Measurements from ENCODE around the gene MSTN.

The MSTN gene

DNA sequence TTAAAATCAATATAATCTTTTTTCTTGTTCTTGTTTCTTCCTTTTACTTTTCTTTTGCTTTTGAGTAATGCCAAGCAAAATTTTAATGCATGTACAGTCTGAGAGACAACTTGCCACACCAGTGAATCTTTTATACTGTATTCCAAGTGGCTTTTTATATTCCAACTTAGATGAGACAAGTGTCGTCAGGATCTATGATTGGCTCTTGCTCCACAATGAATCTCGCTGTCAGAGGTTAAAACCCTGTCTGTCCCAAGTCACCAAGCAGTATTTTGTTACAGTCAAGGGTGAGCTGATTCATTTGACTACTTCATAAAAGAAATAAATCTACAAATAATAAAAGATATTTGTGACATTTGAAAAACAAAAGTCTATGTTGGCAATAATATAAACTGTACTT, at the start of gene MSTN:
Gene MSTN (minus strand): TSS at position 129 of the 400 bp plus-strand sequence. CDS start 133 bp downstream, outside the sequence.
- no peak for DNase-seq

DNA sequence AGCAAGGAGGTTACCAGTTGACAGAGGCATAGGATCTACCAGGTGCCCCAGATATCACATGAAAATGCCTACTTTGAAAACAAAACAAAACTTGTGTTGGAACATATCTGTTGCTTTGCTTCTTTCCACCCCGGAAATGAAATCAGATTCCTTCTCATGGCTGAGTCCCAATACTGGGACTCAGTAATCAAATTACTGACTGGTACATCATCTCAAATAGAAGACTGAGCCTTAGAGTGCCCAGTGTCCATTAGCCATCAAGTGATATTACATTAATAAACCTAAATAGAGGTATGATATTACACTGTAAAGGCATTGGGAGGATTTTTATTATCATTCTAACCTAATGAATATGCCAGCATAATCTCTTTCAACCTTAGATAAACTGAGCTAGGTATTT, 48.6 kb upstream of the MSTN start:
- DNase-seq, result no peak

DNA sequence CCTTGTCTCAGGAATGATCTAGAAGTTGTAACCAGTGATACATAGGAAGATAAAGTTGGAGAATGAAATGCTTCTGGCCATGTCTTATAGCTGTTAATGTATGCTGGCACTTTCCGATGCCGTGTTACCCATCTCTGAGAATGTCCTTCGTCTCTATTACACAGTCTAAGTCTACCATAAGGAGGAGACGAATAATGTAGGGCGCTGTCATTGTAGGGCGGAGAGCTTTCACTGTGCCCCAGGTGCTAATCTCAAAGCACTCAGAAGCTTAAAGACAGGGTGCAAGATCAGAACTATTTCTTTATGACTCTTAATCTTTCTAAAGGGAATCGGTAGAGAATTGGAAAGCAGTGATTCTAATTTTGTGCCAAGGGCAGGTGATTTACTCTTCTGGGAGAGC, 48.2 kb upstream of the MSTN start:
- DNase-seq, result no peak

DNA sequence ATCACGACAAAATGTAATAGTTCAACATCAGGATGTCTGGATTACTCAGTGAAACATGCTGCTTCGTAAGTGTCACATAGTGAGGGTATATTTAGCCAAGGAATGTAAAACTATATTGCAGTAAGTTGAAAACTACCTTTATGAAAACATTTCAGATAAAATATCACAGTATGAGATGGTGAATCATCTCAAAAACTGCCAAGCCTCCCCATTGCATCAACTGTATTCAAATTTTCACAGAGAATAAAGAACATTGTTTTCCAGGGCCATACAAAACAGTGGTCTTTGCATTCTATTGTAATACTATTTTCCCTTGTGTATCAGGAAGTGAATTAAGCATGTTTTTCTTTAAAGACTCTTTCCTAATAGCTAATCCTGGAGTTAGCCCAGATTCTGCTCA, 47.6 kb upstream of the MSTN start:
- no peak for DNase-seq

DNA sequence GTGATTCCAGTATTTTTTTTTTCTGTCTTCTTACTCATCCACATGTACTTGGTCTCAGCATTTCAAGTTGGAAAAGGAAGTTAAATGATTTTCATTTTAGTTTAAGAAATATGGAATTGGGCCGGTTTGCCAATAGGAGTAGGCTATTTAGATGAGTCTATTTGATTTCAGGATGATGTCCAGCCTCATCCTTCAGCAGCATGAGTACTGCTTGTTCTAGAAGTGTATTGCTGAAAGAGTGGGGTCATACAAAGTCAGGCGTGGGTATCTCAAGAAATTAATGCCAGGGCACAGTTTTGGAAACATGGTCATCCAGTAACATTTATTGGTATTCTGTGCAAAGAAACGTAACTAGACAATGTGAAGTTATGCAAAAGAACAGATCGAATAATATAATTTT, 44.9 kb upstream of the MSTN start:
- DNase-seq, result no peak

DNA sequence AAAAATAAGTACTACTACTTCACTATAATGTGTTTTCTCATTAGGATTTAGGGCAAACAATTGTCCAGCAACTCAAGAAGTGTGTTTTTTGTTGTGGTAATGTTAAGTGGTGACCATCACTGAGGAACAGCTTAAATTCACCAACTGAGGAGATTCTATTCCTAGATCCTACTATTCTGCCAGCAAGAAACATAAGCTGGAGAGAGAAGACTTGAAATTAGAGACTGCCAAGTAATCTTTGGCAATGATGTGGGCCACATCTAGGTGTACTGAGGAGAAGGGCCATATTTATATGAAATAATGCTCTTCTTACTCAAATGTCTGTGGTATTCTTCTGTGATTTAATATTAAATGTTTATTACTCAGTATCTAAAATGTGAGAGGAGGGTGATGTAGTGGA, 44.3 kb upstream of the MSTN start:
- no peak for DNase-seq

DNA sequence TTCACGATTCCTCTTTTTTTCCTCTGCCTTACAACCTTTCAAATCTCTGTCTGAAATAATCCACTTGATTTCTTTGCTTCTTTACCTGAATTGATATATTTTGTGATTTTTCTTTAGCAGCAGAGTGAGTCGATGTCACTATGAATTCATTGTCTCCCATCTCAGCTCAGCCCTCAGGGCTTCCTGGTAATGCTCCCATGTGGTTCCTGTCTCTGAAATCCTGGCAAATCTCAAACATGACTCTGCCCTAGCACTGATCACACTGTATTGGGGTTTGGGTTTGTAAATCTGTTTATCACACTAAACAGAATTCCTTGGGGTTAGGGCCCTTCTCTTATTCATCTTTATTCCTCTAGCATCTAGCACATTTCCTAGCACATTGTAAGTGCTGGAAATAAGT, 43.0 kb upstream of the MSTN start:
- no peak for DNase-seq

DNA sequence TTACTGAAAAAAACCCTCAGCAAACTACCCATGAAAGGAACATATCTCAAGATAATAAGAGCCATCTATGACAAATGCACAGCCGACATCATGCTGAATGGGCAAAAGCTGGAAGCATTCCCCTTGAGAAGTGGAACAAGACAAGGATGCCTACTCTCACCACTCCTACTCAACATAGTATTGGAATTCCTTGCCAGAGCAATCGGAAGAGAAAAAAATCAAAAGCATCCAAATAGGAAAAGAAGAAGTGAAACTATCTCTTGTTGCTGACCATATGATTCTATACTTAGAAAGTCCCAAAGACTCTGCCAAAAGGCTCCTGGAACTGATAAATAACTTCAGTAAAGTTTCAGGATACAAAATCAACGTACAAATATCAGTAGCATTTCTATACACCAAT, 40.6 kb upstream of the MSTN start:
- DNase-seq, result no peak

DNA sequence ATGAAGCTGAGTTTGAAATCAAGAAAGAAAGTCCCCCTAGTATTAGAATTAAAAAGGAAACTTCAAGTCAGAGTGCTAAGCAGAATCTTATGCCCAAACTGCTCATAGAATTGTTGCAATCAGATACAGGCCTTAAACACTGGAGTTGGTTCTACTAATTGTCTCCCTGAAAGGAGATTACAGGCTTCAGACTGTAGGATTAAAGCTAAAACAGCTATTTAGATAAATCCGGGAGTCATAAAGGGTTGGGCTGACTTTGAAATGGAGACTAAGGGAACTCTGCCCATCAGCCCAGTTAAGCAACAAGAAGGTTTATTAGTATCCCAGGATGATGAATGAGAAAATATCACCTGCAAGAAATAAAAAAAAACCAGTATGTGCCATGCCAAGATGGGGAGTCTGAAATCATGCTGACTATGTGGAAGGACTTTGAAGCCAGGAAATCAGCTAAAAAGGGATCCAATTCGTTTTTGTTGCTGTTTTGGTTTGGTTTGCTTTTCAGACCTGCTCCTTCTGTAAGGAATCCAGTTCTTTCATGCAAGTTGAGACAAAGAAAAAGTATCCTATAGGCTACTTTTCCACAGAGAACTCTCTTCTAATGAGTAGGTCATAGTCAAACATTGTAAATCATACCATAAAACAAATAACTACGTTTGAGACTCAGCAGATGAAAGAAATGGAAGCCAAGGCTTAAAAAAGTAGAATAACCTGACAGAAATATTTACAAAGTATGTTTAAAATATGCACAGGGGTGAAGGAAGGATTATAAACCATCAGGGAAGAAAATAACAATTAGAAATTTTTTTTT, 37.6 kb upstream of the MSTN start:
- DNase-seq, result no peak

DNA sequence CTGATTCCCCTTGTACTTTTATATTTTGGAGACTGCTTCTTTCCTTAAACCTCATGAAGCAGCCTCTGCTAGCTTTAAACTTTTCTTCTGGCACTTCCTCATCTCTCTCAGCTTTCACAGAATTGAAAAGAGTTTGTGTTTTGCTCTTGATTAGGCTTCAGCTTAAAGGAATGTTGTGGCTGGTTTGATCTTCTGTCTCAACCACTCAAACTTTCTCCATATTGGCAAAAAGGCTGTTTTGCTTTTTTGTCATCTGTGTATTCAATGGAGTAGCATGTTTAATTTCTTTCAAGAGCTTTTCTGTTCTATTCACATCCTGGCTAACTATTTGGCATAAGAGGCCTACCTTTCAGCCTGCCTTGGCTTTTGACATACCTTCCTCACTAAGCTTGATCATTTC, 36.3 kb upstream of the MSTN start:
- no peak for DNase-seq

DNA sequence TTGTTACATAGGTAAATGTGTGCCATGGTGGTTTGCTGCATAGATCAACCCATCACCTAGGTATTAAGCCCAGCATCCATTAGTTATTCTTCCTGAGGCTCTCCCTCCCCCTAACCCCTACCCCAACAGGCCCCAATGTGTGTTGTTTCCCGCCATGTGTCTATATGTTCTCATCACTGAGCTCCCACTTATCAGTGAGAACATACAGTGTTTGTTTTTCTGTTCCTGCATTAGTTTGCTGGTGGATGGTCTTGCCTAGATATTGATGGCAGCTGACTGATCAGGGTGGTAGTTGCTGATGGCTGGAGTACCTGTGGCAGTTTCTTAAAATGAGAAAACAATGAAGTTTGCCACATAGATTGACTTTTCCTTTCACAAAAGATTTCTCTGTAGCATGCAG, 34.6 kb upstream of the MSTN start:
- no peak for DNase-seq

DNA sequence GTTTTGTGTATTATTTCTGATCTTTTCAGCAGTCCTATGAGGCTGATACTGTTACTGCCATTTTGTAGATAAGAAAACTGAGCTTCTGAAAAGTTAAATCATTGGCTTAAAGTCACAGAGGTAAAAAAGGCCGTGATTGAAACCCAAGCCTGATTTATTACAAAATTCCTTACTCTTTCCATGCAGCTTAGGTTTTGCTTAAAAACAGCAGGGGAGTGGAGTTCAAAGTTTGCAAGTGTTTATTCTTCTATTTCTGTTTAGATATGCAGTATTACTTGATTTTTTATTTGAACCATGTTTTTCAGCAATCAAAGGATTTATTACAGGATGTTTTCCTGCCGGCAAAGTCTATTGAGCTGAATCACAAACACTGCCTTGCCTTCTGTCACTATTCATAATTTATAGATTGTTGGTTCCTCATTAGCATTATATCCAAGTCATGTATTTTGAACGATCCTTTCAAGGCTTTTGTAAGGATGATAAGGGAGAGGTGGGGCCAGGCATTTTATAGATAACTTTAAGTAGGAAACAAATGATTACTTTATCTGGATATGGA, 31.9 kb upstream of the MSTN start:
- no peak for DNase-seq

DNA sequence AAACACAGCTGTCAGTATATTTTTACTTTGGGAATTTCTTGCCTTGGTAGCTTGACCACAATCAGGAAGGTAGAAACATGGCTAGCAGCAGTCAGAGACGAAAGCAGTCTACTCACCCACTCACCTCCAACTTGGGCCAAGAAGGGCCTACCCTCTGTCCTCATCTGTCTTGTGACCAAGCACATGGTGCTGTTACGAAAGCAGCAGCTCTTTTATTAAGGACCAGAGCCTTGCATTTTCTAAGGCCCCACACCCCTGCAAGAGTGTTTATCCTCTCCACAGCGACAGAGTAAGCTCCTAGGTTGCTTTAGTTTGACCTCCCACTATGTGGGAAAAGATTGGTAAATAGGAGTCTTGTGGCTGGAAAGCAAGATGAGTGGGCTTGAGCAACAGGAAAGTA, 31.3 kb upstream of the MSTN start:
- no peak for DNase-seq

DNA sequence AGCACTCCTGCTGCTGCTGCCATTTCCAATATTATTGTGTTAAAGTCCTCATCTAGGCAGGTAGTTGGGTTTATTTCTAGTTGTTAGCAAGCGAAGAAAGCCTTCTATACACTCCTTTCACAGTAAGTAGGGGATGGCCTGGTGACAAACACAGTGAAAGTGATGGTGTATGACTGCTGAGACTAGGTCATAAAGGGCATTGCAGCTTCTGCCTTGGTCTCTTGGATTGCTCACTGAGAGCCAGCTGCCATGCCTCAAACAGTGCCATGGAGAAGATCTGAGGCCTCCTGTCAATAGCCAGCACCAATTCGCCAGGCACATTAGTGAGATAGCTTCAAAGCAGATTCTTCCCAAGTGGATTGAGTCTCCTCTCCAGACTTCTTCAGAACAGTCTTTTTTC, 27.6 kb upstream of the MSTN start:
- DNase-seq, result no peak

DNA sequence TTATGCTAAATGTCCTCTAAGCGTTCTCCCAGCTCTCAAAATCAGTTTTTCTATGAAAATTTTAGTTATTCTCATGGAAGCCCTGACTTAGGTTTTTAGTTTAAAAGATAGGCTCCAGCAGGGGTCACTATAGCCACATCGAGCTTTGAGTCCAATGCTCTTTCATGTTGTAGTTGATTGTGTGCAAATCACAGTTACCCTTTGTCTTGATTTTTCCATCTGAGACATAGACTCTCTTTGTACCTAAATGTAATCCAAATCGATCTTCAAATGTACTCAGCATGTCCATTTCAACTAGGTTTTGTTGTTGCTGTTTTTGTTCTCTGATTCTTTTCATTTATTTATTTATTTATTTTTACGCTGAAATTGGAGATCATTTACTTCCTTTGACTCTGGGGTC, 26.4 kb upstream of the MSTN start:
- peak; percentile 57 for DNase-seq

DNA sequence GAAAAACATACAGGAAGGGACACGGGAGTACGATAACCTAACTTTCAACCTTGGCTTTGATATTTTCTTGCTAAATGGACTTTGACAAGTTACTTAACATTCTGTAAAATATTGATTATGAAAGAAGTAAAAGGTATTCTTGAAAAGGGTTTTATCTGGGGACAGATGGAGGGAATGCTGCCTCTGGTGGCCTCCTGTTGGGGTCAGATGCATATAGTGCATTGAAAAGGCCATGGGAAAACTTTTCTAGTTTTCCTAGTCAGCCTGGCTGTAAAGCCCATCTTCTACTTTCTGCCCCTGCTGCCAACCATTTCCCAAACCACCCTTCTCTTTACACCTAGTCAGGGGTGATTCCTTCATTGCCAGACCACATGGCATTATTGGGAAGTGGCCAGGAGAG, 22.2 kb upstream of the MSTN start:
- no peak for DNase-seq

DNA sequence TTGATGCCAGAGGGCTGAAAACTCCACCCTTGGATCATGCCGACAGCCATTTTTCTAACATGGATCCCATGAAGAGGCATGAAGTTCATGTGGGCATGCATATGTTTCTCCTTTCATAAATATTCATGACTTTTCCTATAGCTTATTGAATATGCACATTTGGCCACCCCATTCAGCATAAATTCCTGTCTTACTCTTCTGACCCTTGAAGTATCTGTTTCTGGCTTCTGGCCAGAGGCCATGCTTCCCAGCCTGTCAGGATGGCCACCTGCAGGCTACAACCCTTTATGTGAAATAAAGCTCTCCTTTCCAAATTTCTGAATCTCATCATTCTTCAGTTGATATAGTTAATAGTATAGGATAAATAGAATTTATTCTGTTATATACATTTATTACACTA, 19.6 kb upstream of the MSTN start:
- no peak for DNase-seq

DNA sequence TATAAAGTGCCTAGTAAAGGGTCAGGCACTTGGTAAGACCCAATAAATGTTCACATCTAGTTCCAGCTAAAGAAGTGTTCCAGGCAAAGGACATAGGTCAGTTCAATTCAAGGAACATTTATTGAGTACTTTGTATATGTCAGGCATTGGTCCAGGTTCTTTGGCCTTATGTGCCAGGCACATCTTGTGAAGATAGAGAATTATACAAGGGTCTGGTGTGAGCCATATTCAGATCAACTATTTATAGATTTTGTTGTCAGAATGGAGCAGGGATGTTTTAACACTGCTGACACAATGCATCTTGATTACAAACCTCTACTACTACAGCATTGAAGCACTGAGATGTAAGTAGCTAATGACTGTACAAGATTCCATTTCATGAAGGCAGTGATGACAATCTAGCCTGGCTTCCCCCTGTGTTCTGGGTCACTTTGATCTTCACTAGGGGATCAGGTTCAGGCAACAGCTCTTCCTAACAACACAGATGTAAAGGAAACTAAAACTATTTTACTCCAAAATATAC, 18.1 kb upstream of the MSTN start:
- DNase-seq, result no peak

DNA sequence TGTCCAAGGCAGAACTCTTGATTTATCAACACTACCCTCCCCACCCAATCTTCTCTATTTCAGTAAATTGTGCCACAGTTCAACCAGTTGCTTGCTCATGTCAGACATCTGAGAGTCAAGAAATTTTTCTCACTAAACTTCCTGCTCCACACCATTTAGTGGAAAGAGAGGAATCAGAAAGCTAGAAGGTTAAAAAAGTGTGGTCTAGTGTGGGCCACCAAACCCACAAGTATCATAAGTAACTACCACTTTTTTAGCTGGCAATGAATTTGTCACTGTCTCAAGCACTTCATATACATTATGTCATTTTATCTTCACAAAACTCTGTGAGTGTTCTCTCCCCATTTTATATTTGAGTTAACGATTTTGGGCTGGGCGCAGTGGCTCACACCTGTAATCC, 16.6 kb upstream of the MSTN start:
- DNase-seq, result peak; percentile 6

DNA sequence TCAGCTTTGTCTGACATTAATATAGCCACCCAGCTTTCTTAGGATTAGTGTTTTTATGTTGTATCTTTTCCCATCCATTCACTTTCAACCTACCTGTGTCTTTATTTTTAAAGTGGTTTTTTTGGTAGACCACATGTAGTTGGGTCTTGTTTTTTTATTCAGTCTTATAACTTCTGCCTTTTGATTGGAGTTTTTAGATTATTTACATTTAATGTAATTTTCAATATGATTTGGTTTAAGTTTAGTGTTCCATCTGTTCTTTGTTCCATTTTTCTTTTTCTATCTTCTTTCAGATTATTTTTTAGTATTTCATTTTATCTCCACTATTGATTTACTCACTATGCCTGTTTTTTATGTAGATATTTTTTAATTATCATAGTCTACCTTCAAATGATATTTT, 13.1 kb upstream of the MSTN start:
- no peak for DNase-seq

DNA sequence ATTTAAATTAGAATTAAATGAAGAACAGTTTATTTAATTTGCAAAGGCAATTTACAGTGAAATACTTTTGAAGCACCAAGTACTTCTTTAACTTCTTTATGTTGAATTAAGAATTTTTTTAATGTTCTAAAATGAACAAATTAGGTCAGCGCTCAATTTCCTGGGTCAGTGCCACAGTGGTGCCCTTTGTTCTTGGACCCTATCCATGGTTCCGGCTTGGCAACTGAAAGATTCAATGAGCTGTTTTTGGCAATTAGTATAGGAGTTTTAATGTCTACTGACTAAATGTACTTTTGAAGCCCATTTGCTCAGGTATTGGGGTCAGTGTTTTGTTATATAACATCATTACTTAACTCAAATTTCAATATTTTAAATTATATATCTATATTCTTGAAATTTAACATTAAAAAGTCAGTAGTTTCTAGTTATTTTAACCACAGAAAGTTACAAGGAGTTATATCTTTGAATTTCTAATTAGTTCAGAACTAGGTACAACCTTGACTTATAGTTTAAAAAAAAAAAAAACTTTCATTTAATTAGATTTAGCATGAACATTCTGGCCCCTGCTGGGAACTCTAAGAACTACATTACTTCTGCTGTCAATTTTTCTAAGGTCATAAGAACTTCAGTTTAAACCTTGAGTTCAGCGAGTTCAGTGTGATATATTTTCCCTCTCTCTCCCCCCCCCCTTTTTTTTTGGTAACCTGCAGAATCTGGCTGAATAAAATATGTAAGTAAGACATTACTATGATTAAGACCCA, 7.6 kb upstream of the MSTN start:
- peak; percentile 39 for DNase-seq

DNA sequence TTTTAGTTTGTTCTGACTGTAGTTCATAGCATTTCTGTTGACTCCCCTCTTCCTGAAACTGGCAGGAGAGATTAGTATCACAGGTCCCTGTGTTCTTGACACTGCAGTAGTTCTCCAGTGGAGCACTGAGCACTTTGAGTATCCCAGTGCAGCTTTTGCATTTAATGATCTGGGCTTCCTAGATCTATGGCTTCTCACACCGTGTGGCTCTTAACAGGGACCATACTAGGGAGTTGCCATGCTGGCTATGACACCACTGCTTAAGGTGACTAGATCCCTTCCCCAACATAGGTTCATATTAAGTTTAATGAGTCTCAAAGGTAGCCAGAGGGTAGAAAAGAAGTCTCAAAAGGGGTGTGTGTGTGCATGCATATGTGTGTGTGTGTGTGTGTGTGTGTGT, 6.2 kb upstream of the MSTN start:
- DNase-seq, result no peak

DNA sequence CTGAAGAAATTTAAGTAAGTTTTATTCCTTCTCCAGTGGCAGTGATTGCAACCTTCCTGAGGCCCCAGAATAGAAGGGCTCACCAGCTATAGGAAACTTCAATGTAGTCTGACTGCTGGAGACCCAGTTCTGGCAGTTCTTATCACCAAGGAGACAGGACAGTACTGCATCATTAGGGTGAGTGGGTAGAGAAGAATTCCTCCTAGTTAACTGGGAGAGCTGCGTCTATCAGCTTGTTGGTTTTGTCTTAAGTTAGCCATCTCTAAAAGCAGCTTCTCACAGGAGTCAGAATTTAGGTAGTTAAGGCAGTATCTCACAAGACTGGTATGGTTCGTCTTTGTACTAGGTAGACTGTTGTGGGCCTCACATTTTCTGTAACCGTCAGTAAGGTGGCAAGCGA, 3.3 kb upstream of the MSTN start:
- no peak for DNase-seq

DNA sequence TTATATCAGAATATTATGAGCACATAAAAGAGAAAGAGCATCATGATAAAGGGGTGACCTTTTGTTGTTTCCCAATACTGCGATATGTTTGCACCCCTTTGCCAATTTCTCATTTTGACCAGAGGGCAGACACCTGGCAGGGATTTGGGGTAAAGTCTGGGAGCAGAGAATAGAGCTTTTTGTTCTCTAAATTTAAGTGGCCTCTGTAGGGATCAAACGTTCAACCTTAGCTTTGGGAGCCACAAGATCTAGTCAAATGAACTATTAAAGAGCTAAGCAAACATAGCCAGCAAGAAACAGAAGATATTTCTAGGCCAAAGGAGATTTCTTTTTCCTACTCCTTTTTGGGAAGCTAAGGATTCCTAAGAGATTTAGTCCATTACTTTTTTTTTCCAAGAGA, 1.1 kb upstream of the MSTN start:
- no peak for DNase-seq

Data from activated CD4-positive, alpha-beta T cell treated with anti-CD3 and anti-CD28 coated beads, Interleukin-2, amount 50 U/mL, for 16 hours (primary cell).